ENCODE results near the gene RILP. TPM values are rescaled to one million over a fixed set of nuclear protein-coding genes. Genes with fewer than 3 reads are reported as not detected.

The RILP gene
- polyA plus RNA-seq, 2 of the 4 experiments (the other 2 are of a cell fraction): 6.4 to 6.8 TPM

- peak overlapping the region; percentile 71 for H3K4me3 ChIP-seq
- peak overlapping the region; percentile 95 for H3K4me2 ChIP-seq
- ATAC-seq (peak; percentile 31 to 49), DNase-seq (ENCODE audit: low read depth in 1 of 2, low spot score in 1 of 2) (peak; percentile 73 to 76), FAIRE-seq (no peak)
- H3K9me3 ChIP-seq: no peaks in the 10 kb centered on the region
- WGBS (ENCODE audit: missing lambda C conversion rate): 6% methylated on average over 24 of the region's 45 CpGs
- H3K27ac ChIP-seq: peak overlapping the region; percentile 80 to 88
- 0 out of 3 replicates have a peak, but pooled peaks cover 4% of the 10 kb centered on the region for H3K4me1 ChIP-seq
- TF ChIP-seq RAD21 (conservative IDR thresholded peaks at IDR 0.05 in 1 of 2, IDR thresholded peaks at IDR 0.05 in 1 of 2) (peak; percentile 93), CTCF (IDR thresholded peaks at IDR 0.05) (peak; percentile 78), RFX5 (IDR thresholded peaks at IDR 0.05) (no peak), SMC3 (IDR thresholded peaks at IDR 0.05) (peak; percentile 91), KDM1A (IDR thresholded peaks at IDR 0.05; ENCODE audit: low read depth) (0 out of 2 replicates have a peak, but pooled peaks have one; percentile 29), RNF2 (IDR thresholded peaks at IDR 0.05; ENCODE audit: borderline replicate concordance, low read depth) (peak; percentile 95), BHLHE40 (IDR thresholded peaks at IDR 0.05; ENCODE audit: low read depth, low read length) (no peak), CHD4 (IDR thresholded peaks at IDR 0.05; ENCODE audit: borderline replicate concordance) (peak; percentile 61; the same call in 1 of the 2 replicates), MAX (IDR thresholded peaks at IDR 0.05) (peak; percentile 44; the same call in 1 of the 2 replicates)
- CTCF ChIA-PET: interaction anchor here (0.5 to 14.7 kb wide), 55 partner anchors 10 to 881 kb away, joined by 3 to 497 read pairs (median 4); partner anchors contain the start of genes CRK, INPP5K, MYO1C and PITPNA
- POLR2A ChIA-PET: interaction anchor here (0.5 to 3.4 kb wide), 13 partner anchors 12 to 174 kb away, joined by 3 to 49 read pairs (median 9); partner anchors contain the start of genes CRK, INPP5K and PITPNA
Observed at GRCh38 chr17:1629504-1630310, 20.0 kb downstream of the RILP start.

- FAIRE-seq (no peak), DNase-seq (ENCODE audit: low read depth in 1 of 2, low spot score in 1 of 2) (peak; percentile 97 to 100), ATAC-seq (peak; percentile 85 to 88)
- TF ChIP-seq SMC3 (IDR thresholded peaks at IDR 0.05) (peak; percentile 88), JUNB (IDR thresholded peaks at IDR 0.05) (no peak), HOXA7 (CRISPR knock-in tag; IDR thresholded peaks at IDR 0.05) (no peak), RCOR1 (IDR thresholded peaks at IDR 0.05; ENCODE audit: low read depth, low read length) (0 out of 2 replicates have a peak, but pooled peaks have one; percentile 5), POLR2A (IDR thresholded peaks at IDR 0.05; ENCODE audit: low read length) (peak; percentile 59), SREBF2 (IDR thresholded peaks at IDR 0.05) (no peak), PHF8 (IDR thresholded peaks at IDR 0.05; ENCODE audit: borderline replicate concordance, low read depth) (peak; percentile 53; the same call in 1 of the 2 replicates), FOSL2 (IDR thresholded peaks at IDR 0.05) (no peak), FOSL2 (CRISPR knock-in tag; IDR thresholded peaks at IDR 0.05) (0 out of 2 replicates have a peak, but pooled peaks have one; percentile 5), RAD21 (conservative IDR thresholded peaks at IDR 0.05 in 1 of 2, IDR thresholded peaks at IDR 0.05 in 1 of 2) (peak; percentile 38 to 84; a peak in 4 of 5 replicates), GATA3 (IDR thresholded peaks at IDR 0.05; ENCODE audit: borderline replicate concordance) (peak; percentile 17; the same call in 1 of the 2 replicates), BCL3 (IDR thresholded peaks at IDR 0.05) (peak; percentile 79; the same call in 2 of the 3 replicates), JUN (IDR thresholded peaks at IDR 0.05) (peak in 1 of 2 experiments; percentile 74; a peak in 3 of 5 replicates), RFX5 (IDR thresholded peaks at IDR 0.05) (peak; percentile 88), CTCF (IDR thresholded peaks at IDR 0.05) (peak; percentile 62)
- TF ChIP-seq, protein P1, sequence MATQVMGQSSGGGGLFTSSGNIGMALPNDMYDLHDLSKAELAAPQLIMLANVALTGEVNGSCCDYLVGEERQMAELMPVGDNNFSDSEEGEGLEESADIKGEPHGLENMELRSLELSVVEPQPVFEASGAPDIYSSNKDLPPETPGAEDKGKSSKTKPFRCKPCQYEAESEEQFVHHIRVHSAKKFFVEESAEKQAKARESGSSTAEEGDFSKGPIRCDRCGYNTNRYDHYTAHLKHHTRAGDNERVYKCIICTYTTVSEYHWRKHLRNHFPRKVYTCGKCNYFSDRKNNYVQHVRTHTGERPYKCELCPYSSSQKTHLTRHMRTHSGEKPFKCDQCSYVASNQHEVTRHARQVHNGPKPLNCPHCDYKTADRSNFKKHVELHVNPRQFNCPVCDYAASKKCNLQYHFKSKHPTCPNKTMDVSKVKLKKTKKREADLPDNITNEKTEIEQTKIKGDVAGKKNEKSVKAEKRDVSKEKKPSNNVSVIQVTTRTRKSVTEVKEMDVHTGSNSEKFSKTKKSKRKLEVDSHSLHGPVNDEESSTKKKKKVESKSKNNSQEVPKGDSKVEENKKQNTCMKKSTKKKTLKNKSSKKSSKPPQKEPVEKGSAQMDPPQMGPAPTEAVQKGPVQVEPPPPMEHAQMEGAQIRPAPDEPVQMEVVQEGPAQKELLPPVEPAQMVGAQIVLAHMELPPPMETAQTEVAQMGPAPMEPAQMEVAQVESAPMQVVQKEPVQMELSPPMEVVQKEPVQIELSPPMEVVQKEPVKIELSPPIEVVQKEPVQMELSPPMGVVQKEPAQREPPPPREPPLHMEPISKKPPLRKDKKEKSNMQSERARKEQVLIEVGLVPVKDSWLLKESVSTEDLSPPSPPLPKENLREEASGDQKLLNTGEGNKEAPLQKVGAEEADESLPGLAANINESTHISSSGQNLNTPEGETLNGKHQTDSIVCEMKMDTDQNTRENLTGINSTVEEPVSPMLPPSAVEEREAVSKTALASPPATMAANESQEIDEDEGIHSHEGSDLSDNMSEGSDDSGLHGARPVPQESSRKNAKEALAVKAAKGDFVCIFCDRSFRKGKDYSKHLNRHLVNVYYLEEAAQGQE (IDR thresholded peaks at IDR 0.05): peak; percentile 59
- H3K4me1 ChIP-seq: 0 out of 3 replicates have a peak, but pooled peaks cover 4% of the 10 kb centered on the region
- peak overlapping the region; percentile 95 for H3K4me2 ChIP-seq
- ChIA-PET POLR2A (interaction anchor here (0.6 to 3.4 kb wide), 13 partner anchors 11 to 141 kb away, joined by 3 to 49 read pairs (median 9); partner anchors contain the start of genes INPP5K and PITPNA), CTCF (interaction anchor here (0.7 to 14.7 kb wide), 30 partner anchors 10 to 357 kb away, joined by 3 to 497 read pairs (median 10); partner anchors contain the start of genes INPP5K, MYO1C, PITPNA and RILP)
- H3K27ac ChIP-seq: peak overlapping the region; percentile 80 to 88
- no peaks in the 10 kb centered on the region for H3K9me3 ChIP-seq
- peak overlapping the region; percentile 71 for H3K4me3 ChIP-seq
- 1% methylated on average over 27 of the region's 77 CpGs for WGBS (ENCODE audit: missing lambda C conversion rate)
Observed at GRCh38 chr17:1628856-1629503, 20.7 kb downstream of the RILP start.

All from A549 (cell line).